ENCODE measurements around the gene GTF3C5.
"Not testable (repeated sequence)": the region's sequence is repeated elsewhere in the genome, so short reads cannot be mapped to it uniquely, and the experiment has no call there.

GRCh38 chr9:133070985-133071384 is 40.2 kb downstream of the GTF3C5 start:
- not testable (repeated sequence) for TF ChIP-seq POLR2A (IDR thresholded peaks at IDR 0.05; ENCODE audit: low read length); GATA1 (IDR thresholded peaks at IDR 0.05; ENCODE audit: low read depth, low read length)

All from erythroblast (primary cell).